HG03060 (cell line): ENCODE measurements around the gene ZNF142.
A peak's percentile ranks its signal among the peaks of the same experiment; 100 is the strongest.
"Not testable (repeated sequence)": the region's sequence is repeated elsewhere in the genome, so short reads cannot be mapped to it uniquely, and the experiment has no call there.

Source experiments
- ATAC-seq: cut with Tn5 transposase; IDR thresholded peaks from one replicate; pipeline ENCODE4 v1.9.1; 2021; ENCODE audit warnings: low read depth, moderate number of reproducible peaks; ENCODE audit not compliant: unreplicated experiment

The ZNF142 gene, protein sequence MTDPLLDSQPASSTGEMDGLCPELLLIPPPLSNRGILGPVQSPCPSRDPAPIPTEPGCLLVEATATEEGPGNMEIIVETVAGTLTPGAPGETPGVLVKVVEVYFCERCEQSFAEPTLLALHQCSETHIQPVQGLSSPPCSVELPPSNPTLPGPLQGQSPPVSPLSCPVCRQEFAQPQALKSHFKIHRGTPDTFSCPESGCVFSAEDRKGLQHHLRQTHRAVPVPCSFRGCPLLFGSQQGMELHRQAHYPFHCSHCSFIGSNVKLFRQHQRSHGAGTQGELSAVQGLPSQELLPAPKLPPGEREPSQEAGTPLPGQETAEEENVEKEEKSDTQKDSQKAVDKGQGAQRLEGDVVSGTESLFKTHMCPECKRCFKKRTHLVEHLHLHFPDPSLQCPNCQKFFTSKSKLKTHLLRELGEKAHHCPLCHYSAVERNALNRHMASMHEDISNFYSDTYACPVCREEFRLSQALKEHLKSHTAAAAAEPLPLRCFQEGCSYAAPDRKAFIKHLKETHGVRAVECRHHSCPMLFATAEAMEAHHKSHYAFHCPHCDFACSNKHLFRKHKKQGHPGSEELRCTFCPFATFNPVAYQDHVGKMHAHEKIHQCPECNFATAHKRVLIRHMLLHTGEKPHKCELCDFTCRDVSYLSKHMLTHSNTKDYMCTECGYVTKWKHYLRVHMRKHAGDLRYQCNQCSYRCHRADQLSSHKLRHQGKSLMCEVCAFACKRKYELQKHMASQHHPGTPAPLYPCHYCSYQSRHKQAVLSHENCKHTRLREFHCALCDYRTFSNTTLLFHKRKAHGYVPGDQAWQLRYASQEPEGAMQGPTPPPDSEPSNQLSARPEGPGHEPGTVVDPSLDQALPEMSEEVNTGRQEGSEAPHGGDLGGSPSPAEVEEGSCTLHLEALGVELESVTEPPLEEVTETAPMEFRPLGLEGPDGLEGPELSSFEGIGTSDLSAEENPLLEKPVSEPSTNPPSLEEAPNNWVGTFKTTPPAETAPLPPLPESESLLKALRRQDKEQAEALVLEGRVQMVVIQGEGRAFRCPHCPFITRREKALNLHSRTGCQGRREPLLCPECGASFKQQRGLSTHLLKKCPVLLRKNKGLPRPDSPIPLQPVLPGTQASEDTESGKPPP (N-terminal part only)

GRCh38 chr2:218659258-218659987 lies at the start of gene ZNF142, which contains the start of gene BCS1L:
Gene ZNF142 (minus strand): TSS chr2:218659623. CDS start chr2:218656429, 3,194 bp downstream.
Gene BCS1L (plus strand): TSS chr2:218659683. CDS start chr2:218660988, 1,305 bp downstream.
- ATAC-seq = no peak

GRCh38 chr2:218708086-218708485 lies 48.7 kb upstream of the ZNF142 start:
- ATAC-seq = peak; percentile 33

- no peak for ATAC-seq
These were observed 43.9 kb upstream of the ZNF142 start for GRCh38 chr2:218703341-218703740.

- no peak for ATAC-seq
These were observed 42.4 kb upstream of the ZNF142 start for GRCh38 chr2:218701806-218702205.

DNA sequence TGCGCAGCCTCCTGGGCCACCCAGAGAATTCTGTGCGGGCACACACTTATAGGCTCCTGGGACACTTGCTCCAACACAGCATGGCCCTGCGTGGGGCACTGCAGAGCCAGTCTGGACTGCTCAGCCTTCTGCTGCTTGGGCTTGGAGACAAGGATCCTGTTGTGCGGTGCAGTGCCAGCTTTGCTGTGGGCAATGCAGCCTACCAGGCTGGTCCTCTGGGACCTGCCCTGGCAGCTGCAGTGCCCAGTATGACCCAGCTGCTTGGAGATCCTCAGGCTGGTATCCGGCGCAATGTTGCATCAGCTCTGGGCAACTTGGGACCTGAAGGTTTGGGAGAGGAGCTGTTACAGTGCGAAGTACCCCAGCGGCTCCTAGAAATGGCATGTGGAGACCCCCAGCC lies 39.5 kb upstream of the ZNF142 start:
- no peak for ATAC-seq

DNA sequence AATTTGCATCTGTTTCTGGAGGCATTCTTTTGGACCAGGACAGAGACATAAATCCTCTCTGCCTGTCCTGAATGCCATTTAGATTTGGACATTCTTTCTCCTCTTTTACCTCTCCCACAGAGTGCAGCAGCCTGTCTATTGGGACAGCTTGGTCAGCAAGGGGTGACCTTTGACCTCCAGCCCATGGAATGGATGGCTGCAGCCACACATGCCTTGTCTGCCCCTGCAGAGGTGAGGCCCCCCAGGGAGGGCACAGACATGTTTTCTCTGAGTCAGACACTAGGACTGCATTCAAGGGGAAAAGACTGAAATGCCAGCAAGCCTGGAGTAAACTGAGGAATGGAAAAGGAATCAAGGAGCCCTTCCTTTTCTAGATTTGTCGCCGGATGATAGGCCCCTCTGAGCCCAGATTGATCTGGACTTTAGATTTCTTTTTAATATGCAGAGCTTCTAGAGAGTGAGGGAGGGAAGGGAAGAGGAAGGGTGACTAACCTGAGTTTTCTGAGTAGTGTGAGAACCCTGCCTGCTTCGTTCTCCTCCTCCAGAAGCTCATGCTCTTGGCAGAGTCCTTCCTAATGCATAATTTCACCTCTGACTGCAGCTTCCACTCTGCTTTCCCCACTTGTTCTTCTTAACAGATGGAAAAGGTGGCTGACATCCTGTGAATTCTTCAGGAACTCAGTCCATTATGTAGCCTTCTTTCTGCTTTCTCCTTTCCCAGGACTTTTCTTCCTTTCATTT lies 35.2 kb upstream of the ZNF142 start:
- ATAC-seq = no peak

DNA sequence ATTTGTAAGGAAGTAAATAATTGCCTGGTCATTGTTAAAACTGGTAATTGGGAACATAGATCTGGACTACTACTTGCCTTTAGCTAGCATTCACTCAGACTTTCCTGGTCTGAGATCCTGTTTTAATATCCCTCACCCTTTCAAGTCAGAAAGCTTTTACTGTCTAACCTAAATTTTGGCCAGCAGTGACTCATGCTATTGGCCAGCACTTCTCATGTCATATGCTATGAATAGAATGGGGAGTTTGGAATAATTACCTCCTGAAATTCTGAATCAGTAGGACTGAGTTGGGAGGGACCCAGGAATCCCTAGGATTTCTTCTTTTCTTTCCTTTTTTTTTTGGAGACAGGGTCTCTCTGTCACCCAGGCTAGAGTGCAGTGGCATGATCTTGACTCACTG lies 31.8 kb upstream of the ZNF142 start:
- no peak for ATAC-seq

- ATAC-seq = not testable (repeated sequence)
These were observed 28.1 kb upstream of the ZNF142 start for GRCh38 chr2:218687400-218688060.

- ATAC-seq = no peak
These were observed 20.6 kb upstream of the ZNF142 start for GRCh38 chr2:218680061-218680460.

DNA sequence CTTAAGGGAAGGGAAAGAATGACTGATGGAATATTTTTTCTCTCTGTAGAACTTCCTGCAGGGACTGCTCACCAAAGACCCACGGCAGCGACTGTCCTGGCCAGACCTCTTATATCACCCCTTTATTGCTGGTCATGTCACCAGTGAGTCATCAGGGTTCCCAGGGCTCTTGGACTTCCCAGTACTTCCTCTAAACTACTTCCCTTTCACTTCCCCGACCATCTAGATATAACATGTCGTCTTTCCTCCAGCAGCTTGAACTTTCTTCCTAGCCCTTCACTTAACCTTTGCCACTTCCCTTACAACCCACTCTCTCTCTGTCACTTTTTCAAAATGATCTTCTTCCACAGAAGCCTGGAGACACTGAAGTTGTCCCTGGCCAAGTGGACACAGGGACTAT lies 19.7 kb upstream of the ZNF142 start:
- no peak for ATAC-seq

DNA sequence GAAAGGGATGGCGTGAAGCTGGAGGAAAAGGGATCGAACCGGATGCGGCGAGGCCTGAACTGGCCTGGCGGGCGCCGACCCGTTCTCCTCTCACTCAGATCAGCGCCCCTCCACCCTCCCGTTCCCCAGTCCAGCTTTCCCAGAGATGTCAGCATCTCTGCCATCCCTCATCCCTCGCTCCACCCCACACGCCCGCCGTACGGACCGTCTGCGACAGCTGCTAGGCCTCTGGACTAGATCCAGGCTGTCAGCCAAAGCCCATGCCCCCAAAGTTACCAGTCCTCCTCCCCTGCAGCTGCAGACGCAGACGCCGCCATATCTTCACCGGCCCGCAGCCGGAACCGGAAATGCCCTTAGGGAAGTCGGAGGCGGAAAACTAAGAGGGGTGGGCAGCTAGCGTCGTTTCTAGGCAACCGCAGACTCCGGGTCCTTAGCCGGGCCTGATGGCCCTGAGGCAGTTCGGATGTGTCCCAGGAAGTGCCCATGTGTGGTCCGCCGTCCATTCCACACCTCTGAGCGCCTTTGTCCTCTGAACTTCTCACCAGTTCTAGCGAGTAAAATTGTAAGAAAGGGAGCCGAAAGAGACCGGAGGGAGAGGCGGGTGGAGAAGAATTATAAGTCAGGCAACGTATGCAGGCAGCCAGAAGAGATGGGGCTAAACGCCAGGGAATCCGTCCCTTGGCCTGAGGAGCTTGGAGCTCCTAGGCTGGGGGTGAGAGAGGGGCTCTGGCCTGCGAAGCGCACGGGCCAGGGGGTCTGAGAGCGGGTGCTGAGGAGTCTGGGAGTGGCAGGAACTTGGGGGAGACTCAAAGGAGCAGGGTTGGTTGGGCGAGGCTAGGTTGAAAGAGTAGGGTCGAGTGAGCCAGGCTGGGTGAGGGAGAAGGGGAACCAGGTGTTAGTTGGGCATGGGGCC lies 12.5 kb upstream of the ZNF142 start, which contains the start of the genes RNF25 and STK36:
Gene RNF25, minus strand, starts transcription at position 349 of the 913 bp plus-strand sequence. Its CDS starts 32 bp downstream, at position 317.
Gene STK36, plus strand, starts transcription at position 433 of the 913 bp plus-strand sequence. CDS start 744 bp downstream, outside the sequence.
- peak; percentile 79 for ATAC-seq

GRCh38 chr2:218671097-218671653 lies 11.8 kb upstream of the ZNF142 start:
- no peak for ATAC-seq

GRCh38 chr2:218664653-218665052 lies 5.2 kb upstream of the ZNF142 start:
- no peak for ATAC-seq

- no peak for ATAC-seq
These were observed 4.5 kb upstream of the ZNF142 start for GRCh38 chr2:218663901-218664300.

- ATAC-seq = no peak
These were observed 3.4 kb upstream of the ZNF142 start for GRCh38 chr2:218662827-218663226.

- no peak for ATAC-seq
These were observed 3.0 kb upstream of the ZNF142 start for GRCh38 chr2:218662377-218662776.

DNA sequence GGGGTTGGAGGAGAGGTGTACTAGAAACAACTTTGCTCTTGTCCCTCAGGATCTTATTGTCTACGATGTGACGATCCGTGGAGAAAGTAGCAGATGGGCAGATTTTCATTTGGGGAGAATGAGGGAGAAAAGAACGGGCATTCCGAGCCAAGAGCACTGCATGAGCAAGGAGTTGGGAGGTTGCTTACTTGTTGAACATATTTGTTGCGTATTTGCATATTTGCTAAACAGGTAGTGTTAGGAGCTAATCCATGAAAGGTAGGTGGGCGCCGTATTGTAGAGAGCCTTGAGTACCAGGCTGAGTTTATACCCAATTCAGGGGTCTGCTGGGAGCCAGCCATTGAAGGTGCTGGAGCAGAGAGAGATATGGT lies 550 bp upstream of the ZNF142 start:
- no peak for ATAC-seq
